Thyroid gland (tissue), 4 donors: Measurements from ENCODE around the gene IYD. TPM values are rescaled to one million over a fixed set of nuclear protein-coding genes. Genes with fewer than 3 reads are reported as not detected.

Source experiments
- DNase-seq, 2 donors: peaks; one replicate each; pipeline ENCODE4 v3.0.0-alpha.2; 2019
- H3K27ac ChIP-seq, 3 donors: fragments of 200-600 bp; sonication (generic); 1 replicate in 2 of 3; 2 replicates in 1 of 3; pipeline ENCODE4 v1.5.1; 2016 to 2019; ENCODE audit warnings: mild to moderate bottlenecking in 1 of 3, moderate library complexity in 1 of 3
- H3K27me3 ChIP-seq: fragments of 200-600 bp; sonication (generic); one replicate; pipeline ENCODE4 v1.5.1; 2019
- H3K36me3 ChIP-seq, 2 donors: fragments of 200-600 bp; sonication (generic); one replicate each; pipeline ENCODE4 v1.5.1; 2016 to 2019
- H3K4me1 ChIP-seq, 2 donors: fragments of 200-600 bp; sonication (generic); one replicate each; pipeline ENCODE4 v1.5.1; 2017 to 2019
- H3K4me3 ChIP-seq, 3 donors: fragments of 200-600 bp; sonication (generic); replicated peaks in 1 of 3; 1 replicate in 2 of 3; 2 replicates in 1 of 3; pipeline ENCODE4 v1.5.1; 2016; ENCODE audit warnings: mild to moderate bottlenecking in 1 of 3
- H3K9me3 ChIP-seq: fragments of 200-600 bp; sonication (generic); one replicate; pipeline ENCODE4 v1.5.1; 2017
- CTCF ChIP-seq, 6 experiments: fragments of 200-600 bp in 3 of 6; fragments of 450-650 bp in 3 of 6; sonication (generic) in 3 of 6; IDR thresholded peaks; one replicate each; pipeline ENCODE4 v1.5.1; 2016 to 2019; ENCODE audit warnings: antibody characterized with exemption in 6 of 6, mild to moderate bottlenecking in 2 of 6, inconsistent platforms in 1 of 6, moderate library complexity in 1 of 6
- POLR2A ChIP-seq, 2 donors: fragments of 450-650 bp; IDR thresholded peaks; one replicate each; pipeline ENCODE4 v1.6.1; 2017; ENCODE audit warnings: antibody characterized with exemption in 2 of 2, mild to moderate bottlenecking in 2 of 2, moderate library complexity in 1 of 2
- WGBS, 2 donors: methylation state at CpG; one replicate each; pipeline ENCODE4 v1.1.5; 2017; 5-methylcytosine and 5-hydroxymethylcytosine counted together
- intact Hi-C: fragments of 100-400 bp; cut with DNase I; formaldehyde crosslinking; loops from one replicate; pipeline ENCODE4 v1.15.1; 2023
- total RNA-seq, 4 donors: library from RNA; depleted of rRNA; stranded (reverse); fragments of >200 nt; gene quantifications; one replicate each; pipeline ENCODE4 v1.2.3, GENCODE V29; 2016

IYD gene
- total RNA-seq, 4 donors from 2014 or later: 571 to 1,038 (median 665) TPM

DNA sequence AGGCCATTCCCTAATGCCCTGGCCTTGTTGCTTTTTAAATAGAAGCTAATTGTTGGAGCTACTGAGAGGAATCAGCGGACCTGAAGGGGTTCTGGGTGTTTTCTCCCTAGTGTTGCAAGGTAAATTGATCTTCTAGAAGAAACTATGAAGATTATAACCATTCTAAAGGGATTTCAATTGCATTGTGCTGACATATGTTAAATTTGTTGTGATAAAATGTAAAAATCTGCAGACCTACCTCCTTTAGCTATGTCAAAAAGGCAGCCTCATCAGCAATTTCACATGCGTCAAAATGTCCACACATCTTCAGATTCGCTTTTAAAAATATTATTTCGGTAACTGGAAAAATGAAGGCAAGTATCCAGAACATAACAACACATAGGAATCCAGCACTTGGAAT, 44.4 kb downstream of the IYD start:
- intact Hi-C loops: no loop called here

GRCh38 chr6:150413781-150414281, 45.0 kb downstream of the IYD start:
- no peaks in the 10 kb centered on the region for H3K9me3 ChIP-seq
- WGBS, 2 donors: 91% methylated on average over 3 of the region's 3 CpGs
- H3K27ac ChIP-seq: no peak overlapping the region
- H3K36me3 ChIP-seq: no peaks in the 10 kb centered on the region
- intact Hi-C loops: no loop called here
- no peak overlapping the region for H3K4me3 ChIP-seq
- TF ChIP-seq POLR2A (IDR thresholded peaks at IDR 0.05): no peak
- TF ChIP-seq CTCF (IDR thresholded peaks at IDR 0.05): no peak
- H3K4me1 ChIP-seq: peaks cover 23 to 30% of the 10 kb centered on the region in 2 donors
- no peak for DNase-seq
- H3K27me3 ChIP-seq: no peaks in the 10 kb centered on the region

More for the DNA sequence above, 44.4 kb downstream of the IYD start:
- Histone ChIP-seq H3K4me3 (no peak overlapping the region), H3K27me3 (no peaks in the 10 kb centered on the region), H3K9me3 (no peaks in the 10 kb centered on the region), H3K4me1 (peaks cover 29 to 37% of the 10 kb centered on the region in 2 donors), H3K36me3 (no peaks in the 10 kb centered on the region), H3K27ac (no peak overlapping the region)
- 44 to 47% methylated on average over 4 of the region's 4 CpGs for WGBS, 2 donors
- TF ChIP-seq POLR2A (IDR thresholded peaks at IDR 0.05): no peak
- TF ChIP-seq CTCF (IDR thresholded peaks at IDR 0.05): no peak
- no peak for DNase-seq

DNA sequence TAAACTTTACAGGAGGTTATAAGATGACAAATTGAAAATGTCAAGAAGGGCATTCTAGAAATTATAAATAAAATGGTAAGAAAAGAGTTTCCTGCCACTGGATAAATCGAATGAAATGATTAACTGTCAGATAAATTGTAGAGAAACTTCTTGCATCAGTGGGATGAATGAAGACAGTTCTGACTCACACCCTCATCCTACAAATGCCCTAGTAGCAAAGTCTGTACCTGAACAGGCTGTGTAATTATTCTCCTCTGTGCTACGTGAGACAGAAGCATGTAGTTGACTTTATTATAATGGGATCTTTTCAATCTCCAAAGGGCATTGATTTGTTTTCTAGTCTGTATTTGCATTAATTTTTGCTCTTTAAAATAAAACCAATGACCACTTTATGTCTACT, 47.3 kb downstream of the IYD start:
- no peak overlapping the region for H3K4me3 ChIP-seq
- H3K4me1 ChIP-seq: peaks cover 3 to 10% of the 10 kb centered on the region in 2 donors
- TF ChIP-seq POLR2A (IDR thresholded peaks at IDR 0.05) (no peak), CTCF (IDR thresholded peaks at IDR 0.05) (no peak)
- DNase-seq: no peak
- H3K27me3 ChIP-seq: no peaks in the 10 kb centered on the region
- intact Hi-C loops: no loop called here
- no peaks in the 10 kb centered on the region for H3K9me3 ChIP-seq
- H3K27ac ChIP-seq: no peak overlapping the region
- WGBS, 2 donors: 87 to 93% methylated on average over 2 of the region's 2 CpGs
- H3K36me3 ChIP-seq: no peaks in the 10 kb centered on the region

- intact Hi-C loops: no loop called here
- Histone ChIP-seq H3K4me1 (peaks cover 0 to 3% of the 10 kb centered on the region in 2 donors), H3K36me3 (no peaks in the 10 kb centered on the region), H3K9me3 (no peaks in the 10 kb centered on the region), H3K27ac (no peak overlapping the region), H3K4me3 (no peak overlapping the region), H3K27me3 (no peaks in the 10 kb centered on the region)
- no peak for TF ChIP-seq POLR2A (IDR thresholded peaks at IDR 0.05)
- TF ChIP-seq CTCF (IDR thresholded peaks at IDR 0.05): no peak
- 74 to 76% methylated on average over 6 of the region's 6 CpGs for WGBS, 2 donors
- DNase-seq: no peak
Measured at GRCh38 chr6:150417250-150417649, 48.4 kb downstream of the IYD start.

DNA sequence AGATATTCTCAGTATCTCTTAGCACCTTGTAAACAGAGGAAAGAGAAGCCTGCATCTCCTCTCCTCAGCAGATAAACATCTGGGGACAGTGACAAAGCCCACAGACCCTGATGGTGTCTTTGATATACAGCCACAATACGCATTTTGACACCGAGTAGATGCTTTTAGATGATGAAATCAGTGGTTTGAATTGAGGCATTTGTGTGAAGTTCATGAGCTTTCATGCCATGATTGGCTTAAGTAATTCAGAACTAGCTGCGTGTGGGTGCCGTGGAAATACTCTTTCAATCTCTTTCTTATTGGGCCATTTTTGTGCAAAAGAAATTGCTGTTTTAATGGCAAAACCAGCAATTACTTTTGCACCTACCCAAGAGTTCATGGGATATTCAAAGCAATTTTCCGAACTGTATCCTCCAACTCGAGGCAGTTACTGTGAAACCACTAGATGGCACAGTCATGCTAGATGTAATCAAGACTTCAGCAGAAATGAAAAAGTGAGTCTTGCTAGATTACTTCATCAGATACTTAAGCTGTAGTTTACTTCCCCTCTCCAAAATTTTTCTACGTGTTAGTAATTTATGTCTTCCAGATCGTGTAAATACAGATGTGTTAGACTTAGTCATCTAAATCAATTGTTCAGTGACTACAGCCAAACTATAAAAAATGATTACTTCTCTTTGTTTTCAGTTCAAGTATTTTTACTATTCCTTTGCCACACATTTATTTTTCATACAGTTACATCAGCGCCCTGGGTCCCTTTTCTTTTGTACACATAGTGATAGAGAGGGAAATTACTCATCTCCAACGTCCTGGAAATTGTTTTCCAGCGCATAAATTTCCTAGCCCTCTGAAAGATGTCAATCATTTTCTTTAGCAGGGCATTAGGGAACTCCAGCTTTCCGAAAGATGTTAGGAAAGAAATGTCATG, 49.4 kb downstream of the IYD start:
- no peaks in the 10 kb centered on the region for H3K36me3 ChIP-seq
- no peaks in the 10 kb centered on the region for H3K27me3 ChIP-seq
- peak overlapping the region in 1 of 3 donors; percentile 16 for H3K4me3 ChIP-seq
- no peaks in the 10 kb centered on the region for H3K9me3 ChIP-seq
- intact Hi-C loops: loop anchor here (2.0 kb wide), 1 partner anchor 395 kb away; no protein-coding TSS in a partner anchor
- peaks cover 0 to 3% of the 10 kb centered on the region in 2 donors for H3K4me1 ChIP-seq
- peak overlapping the region; percentile 17 to 78 (median 53) for H3K27ac ChIP-seq
- peak; percentile 57 to 93 (median 76) for TF ChIP-seq CTCF (IDR thresholded peaks at IDR 0.05)
- TF ChIP-seq POLR2A (IDR thresholded peaks at IDR 0.05): no peak
- DNase-seq: peak; percentile 24 to 29
- 16 to 19% methylated on average over 12 of the region's 12 CpGs for WGBS, 2 donors
